AG04449 (cell line): Measurements from ENCODE around the gene GRIN2A.

Source experiments
- CTCF ChIA-PET: fragments of 350-600 bp; formaldehyde crosslinking; extraction: SDS; loops from one replicate; lab custom pipeline; 2021; ENCODE audit warnings: antibody characterized with exemption; lab: Yijun Ruan, JAX
- POLR2A ChIA-PET: fragments of 400-600, 350-600 bp; formaldehyde crosslinking; extraction: SDS; loops from one replicate; lab custom pipeline; 2020; ENCODE audit warnings: antibody characterized with exemption, inconsistent platforms; lab: Yijun Ruan, JAX
- DNase-seq: peaks from one replicate; pipeline ENCODE4 v3.0.0-alpha.2; 2010; ENCODE audit warnings: low read depth, low spot score
- H3K4me3 ChIP-seq: 2 replicates; pipeline ENCODE4 v1.5.1; 2011; ENCODE audit warnings: low read depth, mild to moderate bottlenecking, control low read depth, low read length
- TF ChIP-seq, protein P1 (sequence below): IDR thresholded peaks from one replicate; pipeline ENCODE4 v1.5.1; 2011; ENCODE audit warnings: mild to moderate bottlenecking, moderate library complexity, low read length, control low read depth, inconsistent platforms; ENCODE audit not compliant: insufficient read depth; ENCODE audit errors: missing control alignments

GRIN2A gene

DNA sequence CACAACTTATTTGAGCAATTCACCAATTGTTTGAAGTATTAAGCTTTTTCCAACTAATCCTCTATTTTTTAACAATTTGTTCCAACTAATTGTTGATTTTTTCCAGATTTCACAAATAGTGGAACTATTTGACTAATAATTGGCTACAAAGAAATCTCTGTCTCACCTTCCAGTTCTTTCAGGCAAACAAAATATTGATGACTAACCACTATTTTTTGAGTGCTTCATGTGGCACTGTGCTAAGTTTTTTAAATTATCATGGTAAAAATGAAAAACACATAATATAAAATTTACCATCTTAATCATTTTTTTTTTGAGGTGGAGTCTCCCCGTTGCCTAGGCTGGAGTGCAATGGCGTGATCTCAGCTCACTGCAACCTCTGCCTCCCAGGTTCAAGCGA lies 24.6 kb upstream of the GRIN2A start:
- CTCF ChIA-PET = no interaction called here
- POLR2A ChIA-PET = no interaction called here
- DNase-seq = no peak
- no peak overlapping the region for H3K4me3 ChIP-seq
- TF ChIP-seq, protein P1, sequence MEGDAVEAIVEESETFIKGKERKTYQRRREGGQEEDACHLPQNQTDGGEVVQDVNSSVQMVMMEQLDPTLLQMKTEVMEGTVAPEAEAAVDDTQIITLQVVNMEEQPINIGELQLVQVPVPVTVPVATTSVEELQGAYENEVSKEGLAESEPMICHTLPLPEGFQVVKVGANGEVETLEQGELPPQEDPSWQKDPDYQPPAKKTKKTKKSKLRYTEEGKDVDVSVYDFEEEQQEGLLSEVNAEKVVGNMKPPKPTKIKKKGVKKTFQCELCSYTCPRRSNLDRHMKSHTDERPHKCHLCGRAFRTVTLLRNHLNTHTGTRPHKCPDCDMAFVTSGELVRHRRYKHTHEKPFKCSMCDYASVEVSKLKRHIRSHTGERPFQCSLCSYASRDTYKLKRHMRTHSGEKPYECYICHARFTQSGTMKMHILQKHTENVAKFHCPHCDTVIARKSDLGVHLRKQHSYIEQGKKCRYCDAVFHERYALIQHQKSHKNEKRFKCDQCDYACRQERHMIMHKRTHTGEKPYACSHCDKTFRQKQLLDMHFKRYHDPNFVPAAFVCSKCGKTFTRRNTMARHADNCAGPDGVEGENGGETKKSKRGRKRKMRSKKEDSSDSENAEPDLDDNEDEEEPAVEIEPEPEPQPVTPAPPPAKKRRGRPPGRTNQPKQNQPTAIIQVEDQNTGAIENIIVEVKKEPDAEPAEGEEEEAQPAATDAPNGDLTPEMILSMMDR = no peak

DNA sequence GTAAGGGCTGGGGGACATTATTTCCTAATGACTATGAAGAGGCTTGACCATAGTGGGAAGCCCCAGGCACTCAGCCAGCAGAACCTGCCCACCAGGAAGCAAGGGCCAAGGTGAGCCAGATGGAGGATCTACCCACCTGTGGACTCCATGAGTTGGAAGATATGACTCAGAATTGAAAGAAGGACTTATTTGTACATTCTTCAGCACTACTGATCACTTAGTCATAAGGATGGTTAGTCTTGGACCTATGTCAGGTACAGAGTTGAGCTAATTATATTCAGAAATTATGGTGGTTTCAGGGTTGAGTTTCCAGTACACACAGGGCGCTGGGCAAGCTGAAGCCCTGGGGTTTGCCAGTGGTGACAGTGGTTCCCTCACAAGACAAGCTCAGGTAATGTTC lies 24.0 kb upstream of the GRIN2A start:
- ChIA-PET CTCF (no interaction called here), POLR2A (no interaction called here)
- H3K4me3 ChIP-seq = no peak overlapping the region
- TF ChIP-seq, protein P1 = no peak
- DNase-seq = no peak

DNA sequence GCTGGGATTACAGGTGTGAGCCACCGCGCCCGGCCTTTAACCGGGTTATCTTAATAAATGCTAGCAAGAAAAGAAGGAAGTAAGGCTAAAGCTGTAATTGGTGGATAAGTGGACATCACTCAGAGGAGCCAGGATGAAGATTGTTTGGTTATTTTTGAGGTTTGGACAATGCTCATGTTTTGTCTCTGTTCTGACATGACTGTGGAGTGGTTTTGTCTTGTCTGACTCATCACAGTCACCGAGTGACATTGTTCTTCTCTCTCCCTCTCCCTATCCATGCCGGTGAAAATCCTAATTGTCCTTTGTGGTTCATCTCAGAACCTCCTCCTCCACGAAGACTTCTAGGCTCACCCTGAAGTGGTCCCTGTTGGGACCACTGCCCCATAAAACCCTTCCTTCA lies 23.5 kb upstream of the GRIN2A start:
- ChIA-PET POLR2A (no interaction called here), CTCF (no interaction called here)
- TF ChIP-seq, protein P1 = no peak

DNA sequence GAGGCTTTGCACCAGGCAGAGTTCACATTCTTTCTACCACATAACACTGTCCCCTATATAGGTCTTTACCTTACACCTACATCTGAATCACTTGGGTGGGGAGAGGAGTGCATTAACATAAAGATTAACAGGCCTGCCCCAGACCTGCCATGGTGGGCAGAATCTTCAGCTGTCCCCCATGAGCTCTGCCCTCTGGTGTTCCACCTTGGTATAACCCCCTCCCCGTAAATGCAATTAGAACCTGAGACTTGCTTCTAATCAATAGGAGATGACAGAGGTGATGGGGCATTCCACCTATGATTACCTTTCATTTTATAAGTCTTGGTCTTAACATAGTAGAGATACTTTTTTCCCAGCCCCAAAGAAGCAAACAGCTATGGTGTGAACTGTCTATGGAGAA lies 20.4 kb upstream of the GRIN2A start:
- TF ChIP-seq, protein P1 = no peak
- ChIA-PET CTCF (no interaction called here), POLR2A (no interaction called here)
- DNase-seq = no peak
- no peak overlapping the region for H3K4me3 ChIP-seq

More for the DNA sequence above, 23.5 kb upstream of the GRIN2A start:
- no peak for DNase-seq
- no peak overlapping the region for H3K4me3 ChIP-seq

DNA sequence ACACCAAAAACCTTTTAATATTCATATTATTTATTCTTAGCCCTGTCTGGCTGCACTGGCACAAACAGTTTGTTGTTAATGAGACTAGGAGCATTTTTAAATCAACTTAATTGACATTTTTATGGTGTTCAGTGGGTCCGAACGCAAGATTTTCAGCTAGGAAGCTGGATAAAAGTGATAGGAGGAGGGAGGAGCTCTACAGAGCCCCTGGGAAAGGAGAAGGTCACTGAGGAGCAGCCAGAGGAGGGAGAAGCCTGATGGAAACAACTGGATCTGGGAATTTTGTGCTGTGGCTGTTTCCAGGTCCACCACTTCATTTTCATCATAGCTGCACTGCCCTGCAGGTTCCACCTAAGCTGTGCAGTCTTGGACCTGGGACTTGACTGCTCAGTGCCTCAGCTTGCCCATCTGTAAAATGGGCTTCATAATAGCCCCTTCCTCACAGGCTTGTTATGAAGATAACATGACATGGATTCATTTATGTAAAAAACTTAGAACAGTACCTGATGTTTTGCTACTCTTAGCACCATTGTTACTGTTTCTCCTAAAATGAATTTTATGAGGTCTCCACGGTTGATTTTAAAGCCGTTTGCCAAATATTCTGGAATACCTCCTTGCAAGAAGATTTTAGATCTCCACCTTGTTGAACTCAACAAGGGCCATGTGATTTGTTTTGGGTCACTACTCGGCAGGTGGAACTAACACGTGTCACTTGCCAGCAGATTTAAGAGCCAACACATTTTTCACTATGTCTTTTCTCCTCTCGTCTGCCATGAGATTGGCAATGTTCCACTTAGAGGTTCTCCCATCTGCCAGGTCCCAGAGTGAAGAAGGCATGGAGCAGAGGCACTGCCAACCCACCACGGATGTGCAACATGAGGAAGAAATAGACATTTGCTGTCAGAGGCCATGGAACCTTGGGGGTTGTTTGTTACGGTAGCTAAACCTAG lies 18.7 kb upstream of the GRIN2A start:
- H3K4me3 ChIP-seq = no peak overlapping the region
- DNase-seq = no peak
- TF ChIP-seq, protein P1 = no peak
- POLR2A ChIA-PET = no interaction called here
- CTCF ChIA-PET = no interaction called here

DNA sequence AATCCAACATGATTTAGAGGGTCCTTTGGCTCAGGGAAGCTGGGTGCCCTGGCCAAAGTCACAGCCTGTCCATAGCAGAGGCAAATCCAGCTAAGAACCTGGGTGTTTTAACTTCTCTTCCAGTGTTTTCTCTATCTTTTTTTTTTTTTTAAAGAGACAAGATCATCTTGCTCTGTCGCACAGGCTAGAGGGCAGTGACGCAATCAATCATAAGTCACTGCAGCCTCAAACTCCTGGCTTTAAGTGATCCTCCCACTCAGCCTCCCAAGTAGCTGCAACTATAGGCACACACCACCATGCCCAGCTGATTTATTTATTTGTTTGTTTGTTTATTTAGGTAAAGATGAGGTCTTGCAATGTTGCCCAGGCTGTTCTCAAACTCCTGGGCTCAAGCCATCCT lies 14.8 kb upstream of the GRIN2A start:
- H3K4me3 ChIP-seq = no peak overlapping the region
- no peak for DNase-seq
- ChIA-PET POLR2A (no interaction called here), CTCF (interaction anchor here (1.6 kb wide), 1 partner anchor 14 kb away, joined by 4 read pairs; the partner anchor contains the start of gene GRIN2A)
- TF ChIP-seq, protein P1 = no peak
